Endothelial cell of hepatic sinusoid (primary cell): ENCODE results near the gene PKP1.
"Not testable (repeated sequence)": the region's sequence is repeated elsewhere in the genome, so short reads cannot be mapped to it uniquely, and the experiment has no call there.

Experiments
- in situ Hi-C: cut with HindIII; loops from 2 replicates; pipeline ENCODE4 v1.10.0; 2017; ENCODE audit warnings: low sequenced_read_pairs

Gene PKP1, protein sequence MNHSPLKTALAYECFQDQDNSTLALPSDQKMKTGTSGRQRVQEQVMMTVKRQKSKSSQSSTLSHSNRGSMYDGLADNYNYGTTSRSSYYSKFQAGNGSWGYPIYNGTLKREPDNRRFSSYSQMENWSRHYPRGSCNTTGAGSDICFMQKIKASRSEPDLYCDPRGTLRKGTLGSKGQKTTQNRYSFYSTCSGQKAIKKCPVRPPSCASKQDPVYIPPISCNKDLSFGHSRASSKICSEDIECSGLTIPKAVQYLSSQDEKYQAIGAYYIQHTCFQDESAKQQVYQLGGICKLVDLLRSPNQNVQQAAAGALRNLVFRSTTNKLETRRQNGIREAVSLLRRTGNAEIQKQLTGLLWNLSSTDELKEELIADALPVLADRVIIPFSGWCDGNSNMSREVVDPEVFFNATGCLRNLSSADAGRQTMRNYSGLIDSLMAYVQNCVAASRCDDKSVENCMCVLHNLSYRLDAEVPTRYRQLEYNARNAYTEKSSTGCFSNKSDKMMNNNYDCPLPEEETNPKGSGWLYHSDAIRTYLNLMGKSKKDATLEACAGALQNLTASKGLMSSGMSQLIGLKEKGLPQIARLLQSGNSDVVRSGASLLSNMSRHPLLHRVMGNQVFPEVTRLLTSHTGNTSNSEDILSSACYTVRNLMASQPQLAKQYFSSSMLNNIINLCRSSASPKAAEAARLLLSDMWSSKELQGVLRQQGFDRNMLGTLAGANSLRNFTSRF

DNA sequence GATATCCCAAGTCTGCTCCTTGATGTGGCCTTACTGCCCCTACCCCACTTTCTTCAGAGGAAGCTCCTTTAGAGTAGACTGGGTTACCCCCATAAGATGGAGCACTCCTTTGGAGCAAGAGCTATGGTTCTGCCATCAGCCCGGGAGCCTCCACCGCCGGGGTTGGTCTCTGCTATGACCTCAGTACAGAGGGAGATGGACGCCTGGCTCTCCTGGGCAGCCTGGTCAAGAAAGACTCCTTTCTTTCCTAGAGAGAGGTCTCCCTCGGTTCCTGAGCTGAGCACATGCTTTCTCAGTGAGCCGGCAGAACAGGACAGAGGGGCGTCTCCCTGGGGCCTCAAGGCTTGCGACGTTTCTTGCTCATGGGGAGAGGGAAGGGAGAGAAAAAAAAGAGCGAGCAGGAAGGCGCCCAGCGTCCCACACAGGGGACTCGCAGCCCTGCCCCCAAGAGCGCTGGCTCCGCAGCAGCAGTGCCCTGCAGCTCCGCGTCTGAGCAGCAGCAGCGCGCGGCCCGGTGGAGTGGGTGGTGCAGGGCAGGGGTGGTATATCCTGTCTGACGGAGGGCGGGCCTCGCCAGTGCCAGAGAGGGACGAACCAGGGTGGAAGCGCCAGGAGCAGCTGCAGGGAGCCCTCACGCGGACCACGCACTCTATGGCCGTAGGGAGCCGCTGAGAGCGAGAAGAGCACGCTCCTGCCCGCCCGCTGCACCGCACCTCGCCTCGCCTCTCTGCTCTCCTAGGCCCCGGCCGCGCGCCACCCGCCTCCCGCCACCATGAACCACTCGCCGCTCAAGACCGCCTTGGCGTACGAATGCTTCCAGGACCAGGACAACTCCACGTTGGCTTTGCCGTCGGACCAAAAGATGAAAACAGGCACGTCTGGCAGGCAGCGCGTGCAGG lies at the start of gene PKP1:
Gene PKP1, plus strand, starts transcription at position 576 of the 899 bp plus-strand sequence. Its CDS starts 197 bp downstream, at position 773.
- in situ Hi-C loops: no loop called here

- in situ Hi-C loops: not testable (repeated sequence)
These were observed 43.7 kb upstream of the PKP1 start for GRCh38 chr1:201239646-201240045.

GRCh38 chr1:201240171-201240570 lies 43.1 kb upstream of the PKP1 start:
- in situ Hi-C loops: no loop called here

- in situ Hi-C loops: no loop called here
These were observed 41.6 kb upstream of the PKP1 start for GRCh38 chr1:201241736-201242135.

DNA sequence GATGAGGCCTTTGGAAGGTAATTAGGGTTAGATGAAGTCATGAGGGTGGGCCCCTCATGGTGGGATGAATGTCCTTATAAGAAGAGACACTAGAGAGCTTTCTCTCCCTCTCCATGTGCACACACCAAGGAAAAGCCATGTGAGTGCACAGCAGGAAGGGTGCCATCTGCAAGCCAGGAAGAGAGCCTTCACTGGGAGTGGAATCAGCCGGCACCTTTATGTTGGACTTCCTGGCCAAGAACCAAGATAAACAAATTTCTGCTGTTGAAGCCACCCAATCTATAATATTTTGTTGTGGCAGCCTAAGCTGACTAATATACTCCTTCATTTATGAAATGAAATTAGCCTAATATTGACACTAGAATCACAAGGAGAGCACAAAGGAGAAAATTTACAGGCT lies 38.2 kb upstream of the PKP1 start:
- in situ Hi-C loops: no loop called here

DNA sequence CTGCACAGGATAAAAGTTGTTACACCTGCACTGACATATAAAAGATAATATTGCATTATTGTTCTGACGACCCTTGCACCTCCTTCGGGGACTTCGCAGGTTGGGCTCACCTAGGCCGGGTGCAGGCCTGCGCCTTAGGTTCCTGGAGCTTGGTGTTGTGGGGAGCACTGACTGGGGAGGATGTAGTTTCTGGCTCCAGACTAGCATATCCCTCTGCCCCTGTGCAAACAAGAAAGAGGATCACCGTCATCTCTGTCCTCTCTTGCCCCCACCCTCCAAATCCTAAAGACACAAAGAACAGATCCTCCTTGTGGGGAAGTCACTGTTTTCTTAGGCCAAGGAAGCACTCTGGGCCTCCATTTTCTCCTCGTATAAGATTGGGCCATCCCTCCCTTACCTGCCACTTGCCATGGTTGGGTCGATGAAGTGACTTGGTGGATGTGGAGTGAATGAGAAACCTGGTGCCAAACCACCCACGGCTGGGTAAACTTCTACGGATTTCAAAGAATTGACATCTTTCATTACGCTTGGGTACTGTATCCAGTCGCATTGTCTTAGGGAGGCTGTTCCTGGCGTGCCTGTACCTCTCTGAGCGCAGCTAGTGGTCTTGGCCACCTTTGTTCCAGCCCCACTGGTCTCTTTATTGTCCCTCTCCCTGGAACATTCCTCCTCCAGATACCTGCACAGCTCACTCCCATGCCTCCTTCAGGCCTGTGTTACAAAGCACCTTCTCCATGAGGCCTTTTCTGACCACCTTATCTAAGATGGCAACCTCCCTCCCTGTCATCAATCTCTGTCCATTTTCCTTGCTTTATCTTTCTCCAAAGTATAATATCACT lies 34.4 kb upstream of the PKP1 start:
- in situ Hi-C loops: no loop called here

DNA sequence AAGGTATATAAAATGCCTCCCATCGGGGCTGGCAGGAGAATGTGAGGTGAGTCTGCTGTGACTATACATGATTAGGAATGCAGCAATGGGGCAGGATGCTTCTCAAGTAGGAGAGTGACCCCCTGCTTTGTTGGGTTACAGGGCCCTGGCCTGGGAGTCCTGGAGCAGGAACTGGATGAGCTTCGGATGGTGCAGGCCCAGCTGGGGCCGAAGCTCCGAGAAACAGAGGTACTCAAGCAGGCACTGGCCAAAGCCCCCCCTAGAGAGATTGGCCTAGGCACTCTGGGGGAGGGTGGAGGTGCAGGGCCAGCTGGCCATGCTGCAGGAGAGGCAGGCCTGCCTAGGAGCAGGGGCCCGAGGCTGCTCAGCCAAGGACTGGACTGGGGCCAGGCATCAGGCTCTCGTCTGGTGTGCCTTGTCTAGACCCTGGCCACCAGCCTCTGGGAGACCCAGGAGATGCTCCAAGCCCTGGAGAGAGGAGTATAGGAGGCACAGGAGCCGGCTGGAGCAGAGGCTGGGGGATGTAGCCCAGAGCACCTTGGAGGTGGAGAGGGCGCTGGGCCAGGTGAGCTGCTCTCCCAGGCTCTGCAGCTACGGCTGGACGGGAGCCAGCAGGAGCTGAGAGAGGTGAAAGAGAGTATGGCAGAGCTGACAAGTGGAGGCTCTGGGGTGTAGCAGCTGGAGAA lies 32.8 kb upstream of the PKP1 start:
- in situ Hi-C loops: no loop called here

- in situ Hi-C loops: no loop called here
These were observed 31.9 kb upstream of the PKP1 start for GRCh38 chr1:201251411-201251810.

- in situ Hi-C loops: no loop called here
These were observed 31.4 kb upstream of the PKP1 start for GRCh38 chr1:201251851-201252430.

GRCh38 chr1:201252944-201253371 lies 30.3 kb upstream of the PKP1 start:
- in situ Hi-C loops: no loop called here

DNA sequence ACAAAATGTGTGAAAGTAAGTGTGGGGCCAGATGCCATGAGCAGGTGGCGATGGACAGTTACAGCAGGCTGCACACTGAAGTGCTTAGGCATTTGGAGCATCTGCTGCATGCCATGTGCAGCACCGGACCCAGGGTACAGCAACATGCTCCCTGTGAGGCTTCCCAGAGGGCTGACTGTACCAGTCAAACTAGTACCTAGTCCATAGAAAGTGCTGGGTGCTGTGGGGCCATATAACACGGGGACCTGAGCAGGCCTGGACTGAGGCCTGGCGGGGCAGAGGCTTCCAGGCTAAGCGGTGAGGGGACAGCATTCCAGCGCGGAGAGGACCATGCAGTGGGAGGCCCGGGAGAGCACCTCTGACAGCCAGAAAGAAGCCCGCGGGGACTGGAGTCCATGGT lies 29.9 kb upstream of the PKP1 start:
- in situ Hi-C loops: no loop called here

DNA sequence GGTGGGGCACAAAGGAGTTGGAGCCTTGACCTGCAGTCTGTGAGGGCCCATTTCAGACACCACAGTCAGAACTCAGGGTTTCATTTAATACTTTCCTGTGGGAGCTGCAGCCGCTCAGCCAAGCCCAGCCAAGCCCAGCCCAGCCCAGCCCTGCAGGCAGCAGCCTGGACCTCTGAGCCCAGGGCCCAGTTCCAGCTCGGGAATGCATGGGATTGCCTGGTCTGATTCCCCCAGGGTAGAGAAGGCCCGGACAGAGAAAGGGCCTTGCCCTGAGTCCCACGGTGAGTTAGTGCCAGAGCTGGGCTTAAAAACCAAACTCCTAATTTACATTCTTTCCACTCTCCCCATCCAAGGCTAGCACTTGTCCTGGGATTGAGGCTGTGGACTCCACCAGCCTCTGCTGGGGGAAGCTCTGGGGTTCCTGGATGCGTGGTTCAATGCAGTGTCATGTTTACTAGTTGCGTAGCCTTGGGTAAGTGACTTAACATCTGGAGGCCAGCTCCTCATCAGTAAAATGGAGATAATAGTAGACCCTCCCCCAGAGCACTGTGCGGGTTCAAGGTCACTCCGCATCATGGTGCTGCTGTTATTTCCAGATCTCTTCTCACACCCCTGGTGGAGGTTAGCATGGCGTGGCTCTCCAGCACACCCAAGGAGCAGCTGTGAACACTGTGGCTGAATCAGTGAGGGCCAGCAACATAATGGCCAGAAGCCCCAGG lies 29.2 kb upstream of the PKP1 start:
- in situ Hi-C loops: no loop called here

DNA sequence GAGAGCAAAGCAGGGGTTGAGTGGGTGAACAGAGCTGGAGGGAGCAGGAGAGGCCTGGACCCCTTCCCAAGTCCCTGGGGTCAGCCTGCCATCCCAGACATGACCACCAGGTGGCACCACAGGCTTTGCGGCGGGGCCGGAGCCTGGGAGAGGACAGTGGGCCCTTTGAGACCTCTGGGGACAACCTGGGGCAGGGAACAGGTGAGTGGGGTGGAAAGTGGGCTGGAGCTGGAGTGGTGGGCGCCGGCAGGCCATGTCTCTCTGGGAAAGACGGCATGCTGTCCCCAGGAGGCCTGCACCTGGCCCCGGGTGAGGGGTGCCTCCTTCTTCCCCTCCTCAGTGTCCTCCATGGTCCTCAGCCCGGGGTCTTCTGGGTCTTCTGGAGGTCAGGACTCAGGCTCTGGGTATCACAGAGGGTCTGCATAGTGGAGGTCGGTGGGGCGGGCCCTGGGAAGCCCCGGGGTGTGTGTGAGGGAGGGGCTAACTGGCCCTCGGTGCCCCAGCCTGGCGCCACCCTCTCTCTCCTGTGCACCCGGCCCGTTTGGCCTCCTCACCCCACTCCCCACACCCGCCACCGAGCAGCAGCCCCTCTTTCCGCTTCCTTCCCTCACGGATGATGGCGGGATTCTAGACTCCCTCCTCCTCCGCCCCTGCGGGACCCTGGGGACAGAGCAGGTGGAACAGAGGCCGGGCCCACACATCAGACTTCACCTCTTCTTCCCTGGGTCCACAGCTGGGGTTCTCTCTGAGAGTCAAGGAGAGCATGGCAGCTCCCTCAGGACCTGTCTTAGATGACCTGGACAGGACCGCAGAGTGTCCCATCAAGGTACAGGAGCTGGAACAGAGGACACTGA lies 28.5 kb upstream of the PKP1 start:
- in situ Hi-C loops: no loop called here

DNA sequence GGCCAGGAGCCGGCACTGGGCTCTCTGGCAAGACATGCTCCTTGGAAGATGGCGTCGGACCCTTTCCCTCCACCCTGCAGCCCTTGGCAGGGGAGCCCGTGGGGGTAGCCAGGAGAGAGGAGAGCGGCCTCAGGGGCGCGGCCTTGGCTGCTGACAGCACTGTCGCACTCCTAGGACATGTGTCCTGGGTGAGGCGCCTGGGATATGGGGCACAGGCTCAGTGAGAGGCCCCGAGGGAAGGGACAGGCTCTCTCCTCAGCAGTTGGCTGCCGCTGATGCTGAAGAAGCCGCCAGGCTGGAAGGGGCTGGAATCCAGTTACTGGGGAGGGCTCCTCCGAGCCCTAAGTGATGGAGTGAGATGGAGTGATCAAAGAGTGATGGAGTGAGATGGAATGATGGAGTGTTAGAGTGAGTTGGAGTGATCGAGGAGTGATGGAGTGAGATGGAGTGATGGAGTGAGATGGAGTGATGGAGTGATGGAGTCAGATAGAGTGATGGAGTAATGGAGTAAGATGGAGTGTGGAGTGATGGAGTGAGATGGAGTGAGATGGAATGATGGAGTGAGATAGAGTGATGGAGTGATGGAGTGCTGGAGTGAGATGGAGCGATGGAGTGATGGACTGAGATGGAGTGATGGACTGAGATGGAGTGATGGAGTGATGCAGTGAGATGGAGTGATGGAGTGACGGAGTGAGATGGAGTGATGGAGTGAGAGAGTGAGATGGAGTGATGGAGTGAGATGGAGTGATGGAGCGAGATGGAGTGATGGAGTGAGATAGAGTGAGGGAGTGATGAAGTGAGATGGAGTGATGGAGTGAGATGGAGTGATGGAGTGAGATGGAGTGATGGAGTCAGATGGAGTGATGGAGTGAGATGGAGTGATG lies 27.6 kb upstream of the PKP1 start:
- in situ Hi-C loops: no loop called here

DNA sequence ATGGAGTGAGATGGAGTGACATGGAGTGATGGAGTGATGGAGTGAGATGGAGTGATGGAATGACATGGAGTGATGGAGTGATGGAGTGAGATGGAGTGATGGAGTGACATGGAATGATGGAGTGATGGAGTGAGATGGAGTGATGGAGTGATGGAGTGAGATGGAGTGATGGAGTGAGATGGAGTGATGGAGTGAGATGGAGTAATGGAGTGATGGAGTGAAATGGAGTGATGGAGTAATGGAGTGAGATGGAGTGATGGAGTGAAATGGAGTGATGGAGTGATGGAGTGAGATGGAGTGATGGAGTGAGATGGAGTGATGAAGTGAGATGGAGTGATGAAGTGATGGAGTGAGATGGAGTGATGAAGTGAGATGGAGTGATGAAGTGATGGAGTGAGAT lies 25.2 kb upstream of the PKP1 start:
- in situ Hi-C loops: not testable (repeated sequence)

DNA sequence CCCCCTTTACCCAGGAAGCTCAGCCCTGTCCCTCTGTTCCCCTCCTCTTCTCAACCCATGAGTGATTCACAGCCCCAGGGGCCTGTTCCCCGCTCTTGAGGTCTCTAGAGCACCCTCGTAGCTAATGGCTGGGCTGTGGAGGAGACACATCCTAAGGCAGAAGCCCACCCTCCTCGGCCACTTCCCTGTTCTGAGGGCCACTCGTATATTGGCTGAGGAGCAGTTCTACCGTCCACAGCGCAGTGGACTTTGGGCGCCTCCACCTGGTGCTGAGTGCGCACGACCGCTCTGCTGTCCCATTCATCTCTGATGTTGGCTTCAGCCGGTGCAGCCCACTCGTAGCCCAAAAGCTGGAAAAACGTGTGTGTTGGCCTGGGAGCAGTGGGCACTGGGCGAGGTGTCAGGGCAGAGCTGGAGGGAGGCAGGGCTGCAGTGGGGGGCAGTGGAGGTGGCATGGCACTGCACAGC lies 24.5 kb upstream of the PKP1 start:
- in situ Hi-C loops: no loop called here
